Tibial nerve (tissue), 4 donors: Measurements from ENCODE around the gene CLEC4C. TPM values are rescaled to one million over a fixed set of nuclear protein-coding genes. Genes with fewer than 3 reads are reported as not detected.

Experiments used
- DNase-seq, 2 donors: peaks; one replicate each; pipeline ENCODE4 v3.0.0-alpha.2; 2019; ENCODE audit warnings: low spot score in 2 of 2
- H3K27ac ChIP-seq, 4 donors: fragments of 200-600 bp; sonication (generic) in 3 of 4; one replicate each; pipeline ENCODE4 v1.5.1; 2017 to 2019; ENCODE audit warnings: mild to moderate bottlenecking in 1 of 4
- H3K27me3 ChIP-seq, 2 donors: fragments of 200-600 bp; sonication (generic) in 1 of 2; one replicate each; pipeline versions ENCODE4 v1.5.1 to v1.6.0; 2017 to 2019
- H3K36me3 ChIP-seq, 3 donors: fragments of 200-600 bp; sonication (generic); one replicate each; pipeline ENCODE4 v1.5.1; 2018 to 2019
- H3K4me1 ChIP-seq, 4 donors: fragments of 200-600 bp; sonication (generic) in 3 of 4; one replicate each; pipeline ENCODE4 v1.5.1; 2017 to 2019
- H3K4me3 ChIP-seq, 4 donors: fragments of 200-600 bp; sonication (generic) in 3 of 4; one replicate each; pipeline ENCODE4 v1.5.1; 2017 to 2019; ENCODE audit warnings: mild to moderate bottlenecking in 1 of 4, moderate library complexity in 1 of 4
- H3K9me3 ChIP-seq, 4 donors: fragments of 200-600 bp; sonication (generic) in 3 of 4; one replicate each; pipeline ENCODE4 v1.5.1; 2017 to 2019
- EP300 ChIP-seq, 2 donors: sonication (generic); formaldehyde crosslinking; IDR thresholded peaks; one replicate each; pipeline ENCODE4 v1.6.1; 2017; ENCODE audit warnings: antibody characterized with exemption in 2 of 2, mild to moderate bottlenecking in 1 of 2
- POLR2A ChIP-seq, 2 donors: fragments of 450-650 bp; IDR thresholded peaks; one replicate each; pipeline ENCODE4 v1.6.1; 2017; ENCODE audit warnings: antibody characterized with exemption in 2 of 2, mild to moderate bottlenecking in 2 of 2, moderate library complexity in 2 of 2
- WGBS, 2 donors: methylation state at CpG; one replicate each; pipeline ENCODE4 v1.1.5; 2018; 5-methylcytosine and 5-hydroxymethylcytosine counted together
- small RNA-seq: library from RNA; depleted of rRNA; stranded (forward); fragments of <200 nt; gene quantifications from one replicate; pipeline ENCODE3, GENCODE V24; 2016
- total RNA-seq, 4 donors: library from RNA; depleted of rRNA; stranded (reverse); fragments of >200 nt; gene quantifications; one replicate each; pipeline ENCODE4 v1.1.0, GENCODE V29; 2016
- TF ChIP-seq, protein P1 (sequence below), 5 experiments: fragments of 200-600 bp in 3 of 5; fragments of 450-650 bp in 2 of 5; sonication (generic) in 3 of 5; IDR thresholded peaks; one replicate each; pipeline ENCODE4 v1.5.1; 2016 to 2019; ENCODE audit warnings: antibody characterized with exemption in 5 of 5, mild to moderate bottlenecking in 3 of 5, moderate library complexity in 2 of 5

Gene CLEC4C
- total RNA-seq, 4 donors from 2014 or later: not detected

GRCh38 chr12:7693793-7694192, 53.4 kb downstream of the CLEC4C start:
- Histone ChIP-seq H3K9me3 (no peaks in the 10 kb centered on the region), H3K4me3 (no peak overlapping the region), H3K27ac (no peak overlapping the region), H3K36me3 (no peaks in the 10 kb centered on the region), H3K27me3 (no peaks in the 10 kb centered on the region), H3K4me1 (peaks cover 0 to 13% (median 2%) of the 10 kb centered on the region in 4 donors)
- TF ChIP-seq, protein P1, sequence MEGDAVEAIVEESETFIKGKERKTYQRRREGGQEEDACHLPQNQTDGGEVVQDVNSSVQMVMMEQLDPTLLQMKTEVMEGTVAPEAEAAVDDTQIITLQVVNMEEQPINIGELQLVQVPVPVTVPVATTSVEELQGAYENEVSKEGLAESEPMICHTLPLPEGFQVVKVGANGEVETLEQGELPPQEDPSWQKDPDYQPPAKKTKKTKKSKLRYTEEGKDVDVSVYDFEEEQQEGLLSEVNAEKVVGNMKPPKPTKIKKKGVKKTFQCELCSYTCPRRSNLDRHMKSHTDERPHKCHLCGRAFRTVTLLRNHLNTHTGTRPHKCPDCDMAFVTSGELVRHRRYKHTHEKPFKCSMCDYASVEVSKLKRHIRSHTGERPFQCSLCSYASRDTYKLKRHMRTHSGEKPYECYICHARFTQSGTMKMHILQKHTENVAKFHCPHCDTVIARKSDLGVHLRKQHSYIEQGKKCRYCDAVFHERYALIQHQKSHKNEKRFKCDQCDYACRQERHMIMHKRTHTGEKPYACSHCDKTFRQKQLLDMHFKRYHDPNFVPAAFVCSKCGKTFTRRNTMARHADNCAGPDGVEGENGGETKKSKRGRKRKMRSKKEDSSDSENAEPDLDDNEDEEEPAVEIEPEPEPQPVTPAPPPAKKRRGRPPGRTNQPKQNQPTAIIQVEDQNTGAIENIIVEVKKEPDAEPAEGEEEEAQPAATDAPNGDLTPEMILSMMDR (IDR thresholded peaks at IDR 0.05): no peak
- TF ChIP-seq POLR2A (IDR thresholded peaks at IDR 0.05) (no peak), EP300 (IDR thresholded peaks at IDR 0.05) (no peak)
- no peak for DNase-seq
- 75 to 85% methylated on average over 6 of the region's 6 CpGs for WGBS, 2 donors

- Histone ChIP-seq H3K27me3 (no peaks in the 10 kb centered on the region), H3K4me3 (no peak overlapping the region), H3K36me3 (no peaks in the 10 kb centered on the region), H3K27ac (no peak overlapping the region), H3K9me3 (no peaks in the 10 kb centered on the region), H3K4me1 (no peaks in the 10 kb centered on the region)
- 50 to 56% methylated on average over 2 of the region's 2 CpGs for WGBS, 2 donors
- no peak for DNase-seq
- TF ChIP-seq POLR2A (IDR thresholded peaks at IDR 0.05): no peak
- TF ChIP-seq, protein P1 (IDR thresholded peaks at IDR 0.05): no peak
- TF ChIP-seq EP300 (IDR thresholded peaks at IDR 0.05): no peak
These were observed 65.6 kb downstream of the CLEC4C start for GRCh38 chr12:7681535-7681934.

Small RNAs within 50 kb of the gene (small RNA-seq; reads per million reads assigned to genes)
- gene RF00019: not detected

Other genes with a start within 250 kb of the CLEC4C start
- 100 to 1,000 TPM; 192 to 455 (median 278) TPM for gene CD163, start 243.6 kb downstream of the CLEC4C start, total RNA-seq
- not detected for gene APOBEC1, start 81.5 kb downstream of the CLEC4C start, total RNA-seq
- gene GDF3, start 51.6 kb downstream of the CLEC4C start, total RNA-seq: not detected
- gene DPPA3, start 35.9 kb downstream of the CLEC4C start, total RNA-seq: not detected
- not detected for gene NANOGNB, start 17.8 kb upstream of the CLEC4C start, total RNA-seq
- under 1 TPM in 3 of 4 donors, not detected in 1; 0.20 to 0.87 (median 0.84) TPM for gene NANOG, start 42.0 kb upstream of the CLEC4C start, total RNA-seq
- gene SLC2A14, start 125.5 kb upstream of the CLEC4C start, total RNA-seq: 10 to 100 TPM in 1 of 4 donors, 1 to 10 TPM in 2, not detected in 1; 3.7 to 26.7 (median 4.4) TPM
- gene SLC2A3, start 188.8 kb upstream of the CLEC4C start, total RNA-seq: 100 to 1,000 TPM in 3 of 4 donors, 10 to 100 TPM in 1; 83.4 to 262 (median 115) TPM